Vagina (tissue), 2 donors: ENCODE results near the gene ZFTA.

Source experiments
- CTCF ChIP-seq, 3 experiments: fragments of 450-650 bp in 2 of 3; fragments of 200-600 bp in 1 of 3; sonication (generic) in 1 of 3; IDR thresholded peaks; one replicate each; pipeline ENCODE4 v1.5.1; 2017 to 2019; ENCODE audit warnings: antibody characterized with exemption in 3 of 3, mild to moderate bottlenecking in 2 of 3, moderate library complexity in 2 of 3
- POLR2AphosphoS5 ChIP-seq, 2 donors: sonication (generic); formaldehyde crosslinking; IDR thresholded peaks; one replicate each; pipeline ENCODE4 v1.9.0; 2017; ENCODE audit warnings: antibody characterized with exemption in 2 of 2, mild to moderate bottlenecking in 2 of 2, low read depth in 1 of 2; ENCODE audit not compliant: insufficient read depth in 1 of 2

GRCh38 chr11:63813035-63813562 lies 44.5 kb upstream of the ZFTA start, which contains the start of gene SPINDOC:
- TF ChIP-seq CTCF (IDR thresholded peaks at IDR 0.05) (no peak), POLR2AphosphoS5 (IDR thresholded peaks at IDR 0.05; ENCODE audit: insufficient read depth in 1 of 2, low read depth in 1 of 2) (no peak)
